ENCODE data around the gene DDX1.

The DDX1 gene

GRCh38 chr2:15664273-15665066 lies 72.8 kb downstream of the DDX1 start:
- no peak for DNase-seq (ENCODE audit: low read depth)

- DNase-seq (ENCODE audit: low read depth) = no peak
Measured at GRCh38 chr2:15665067-15665942, 73.6 kb downstream of the DDX1 start.

- DNase-seq (ENCODE audit: low read depth) = no peak
Measured at GRCh38 chr2:15665943-15666460, 74.3 kb downstream of the DDX1 start.

GRCh38 chr2:15666861-15667808 lies 75.5 kb downstream of the DDX1 start:
- no peak for DNase-seq (ENCODE audit: low read depth)

GRCh38 chr2:15667809-15668556 lies 76.3 kb downstream of the DDX1 start:
- no peak for DNase-seq (ENCODE audit: low read depth)

- no peak for DNase-seq (ENCODE audit: low read depth)
Measured at GRCh38 chr2:15668611-15669305, 77.1 kb downstream of the DDX1 start.

GRCh38 chr2:15669375-15669910 lies 77.8 kb downstream of the DDX1 start:
- no peak for DNase-seq (ENCODE audit: low read depth)

GRCh38 chr2:15670469-15670868 lies 78.8 kb downstream of the DDX1 start:
- no peak for DNase-seq (ENCODE audit: low read depth)

- no peak for DNase-seq (ENCODE audit: low read depth)
Measured at GRCh38 chr2:15670981-15671380, 79.3 kb downstream of the DDX1 start.

- DNase-seq (ENCODE audit: low read depth) = no peak
Measured at GRCh38 chr2:15671409-15671808, 79.7 kb downstream of the DDX1 start.

GRCh38 chr2:15671842-15672815 lies 80.5 kb downstream of the DDX1 start:
- no peak for DNase-seq (ENCODE audit: low read depth)

GRCh38 chr2:15672961-15673918 lies 81.6 kb downstream of the DDX1 start:
- DNase-seq (ENCODE audit: low read depth) = no peak

- DNase-seq (ENCODE audit: low read depth) = no peak
Measured at GRCh38 chr2:15673919-15674636, 82.4 kb downstream of the DDX1 start.

- DNase-seq (ENCODE audit: low read depth) = no peak
Measured at GRCh38 chr2:15674637-15675455, 83.2 kb downstream of the DDX1 start.

- no peak for DNase-seq (ENCODE audit: low read depth)
Measured at GRCh38 chr2:15675456-15676195, 84.0 kb downstream of the DDX1 start.
